T-cell (primary cell): Measurements from ENCODE around the gene XPNPEP2. TPM values are rescaled to one million over a fixed set of nuclear protein-coding genes. Genes with fewer than 3 reads are reported as not detected.

ENCODE experiments used
- ATAC-seq, 4 experiments: fragments of 200-7000 bp in 3 of 4; fragments of 150-1000 bp in 1 of 4; cut with Tn5 transposase; replicated peaks in 1 of 4; 1 replicate in 3 of 4; 2 replicates in 1 of 4; pipeline ENCODE4 v1.10.0; 2021; ENCODE audit warnings: moderate library complexity in 3 of 4, mild to moderate bottlenecking in 2 of 4, moderate number of reproducible peaks in 1 of 4
- CTCF ChIA-PET, 2 donors: fragments of 300-600 bp; sonication (Branson Sonifier 250); formaldehyde crosslinking; loops; one replicate each; lab custom pipeline; 2022; ENCODE audit warnings: antibody characterized with exemption in 2 of 2; lab: Charles Lee
- POLR2A ChIA-PET, 2 donors: fragments of 300-600 bp; sonication (Branson Sonifier 250); formaldehyde crosslinking; loops; one replicate each; lab custom pipeline; 2022; ENCODE audit warnings: antibody characterized with exemption in 2 of 2; lab: Charles Lee
- DNase-seq, 35 experiments: peaks; one replicate each; pipeline versions ENCODE4 v3.0.0 to v3.0.0-alpha.2; 2013 to 2023
- H3K27ac ChIP-seq: one replicate; pipeline ENCODE4 v1.5.1; 2013; ENCODE audit warnings: low read length
- H3K27me3 ChIP-seq, 2 experiments: replicated peaks in 1 of 2; 1 replicate in 1 of 2; 2 replicates in 1 of 2; pipeline versions ENCODE4 v1.6.1 to v1.7.0; 2013; ENCODE audit warnings: low read length in 1 of 2, mixed read lengths in 1 of 2; ENCODE audit not compliant: control insufficient read depth in 2 of 2, insufficient read depth in 2 of 2; ENCODE audit errors: extremely low read depth in 1 of 2
- H3K36me3 ChIP-seq, 2 donors: 1 replicate in 1 of 2; 2 replicates in 1 of 2; pipeline versions ENCODE4 v1.6.1 to v1.7.0; 2013; ENCODE audit warnings: low read length in 1 of 2; ENCODE audit not compliant: control insufficient read depth in 2 of 2, insufficient read depth in 1 of 2; ENCODE audit errors: extremely low read depth in 1 of 2
- H3K4me1 ChIP-seq, 2 experiments: 1 replicate in 1 of 2; 2 replicates in 1 of 2; pipeline versions ENCODE4 v1.6.1 to v1.7.0; 2013; ENCODE audit warnings: low read length in 2 of 2, mixed read lengths in 1 of 2; ENCODE audit not compliant: insufficient read depth in 2 of 2, control insufficient read depth in 1 of 2; ENCODE audit errors: extremely low read depth in 1 of 2
- H3K4me3 ChIP-seq, 2 donors: 1 replicate in 1 of 2; 2 replicates in 1 of 2; pipeline versions ENCODE4 v1.5.1 to v1.7.0; 2013; ENCODE audit warnings: mild to moderate bottlenecking in 2 of 2, low read length in 1 of 2, moderate library complexity in 1 of 2; ENCODE audit not compliant: control insufficient read depth in 1 of 2; ENCODE audit errors: extremely low read depth in 1 of 2
- H3K9me3 ChIP-seq: 2 replicates; pipeline ENCODE4 v1.7.0; 2013
- H3K27ac Mint-ChIP-seq, 2 donors: one replicate each; pipeline ENCODE4 v1.8.0; 2020 to 2021; ENCODE audit warnings: mild to moderate bottlenecking in 2 of 2, mixed read lengths in 2 of 2
- H3K27me3 Mint-ChIP-seq, 2 donors: one replicate each; pipeline ENCODE4 v1.8.0; 2021 to 2022; ENCODE audit warnings: mixed read lengths in 2 of 2
- H3K36me3 Mint-ChIP-seq: one replicate; pipeline ENCODE4 v1.8.0; 2021; ENCODE audit warnings: mixed read lengths
- H3K4me1 Mint-ChIP-seq, 3 donors: one replicate each; pipeline ENCODE4 v1.8.0; 2020 to 2022; ENCODE audit warnings: mixed read lengths in 3 of 3, mild to moderate bottlenecking in 1 of 3
- H3K4me3 Mint-ChIP-seq, 3 donors: one replicate each; pipeline ENCODE4 v1.8.0; 2020 to 2022; ENCODE audit warnings: mild to moderate bottlenecking in 3 of 3, mixed read lengths in 3 of 3, moderate library complexity in 3 of 3
- H3K9me3 Mint-ChIP-seq, 3 donors: one replicate each; pipeline ENCODE4 v1.8.0; 2020 to 2022; ENCODE audit warnings: mixed read lengths in 3 of 3
- WGBS: methylation state at CpG from one replicate; pipeline ENCODE4 v1.1.5; 2013; ENCODE audit warnings: missing lambda C conversion rate; ENCODE audit not compliant: insufficient coverage; 5-methylcytosine and 5-hydroxymethylcytosine counted together
- total RNA-seq, 35 experiments: library from RNA in 6 of 35; stranded (reverse) in 6 of 35; fragments of 120-200 nt in 1 of 35; gene quantifications; one replicate each; pipeline versions ENCODE4 v1.2.1 to v1.2.4 and lab custom pipeline; 2013 to 2026

The XPNPEP2 gene
- total RNA-seq, 5 donors from 2014 or later (not counting 1 experiment from before 2014, with no cell fraction given): 0.20 to 0.84 (median 0.37) TPM; not detected in 1

GRCh38 chrX:129781680-129782495 lies 43.1 kb downstream of the XPNPEP2 start:
- ChIA-PET POLR2A (interaction anchor here (0.5 to 1.6 kb wide), 6 partner anchors 10 to 128 kb away, joined by 3 to 7 read pairs (median 4); no protein-coding TSS in a partner anchor), CTCF (interaction anchor here (0.6 to 1.7 kb wide), 6 partner anchors 9 to 141 kb away, joined by 3 to 11 read pairs (median 6); no protein-coding TSS in a partner anchor)
- H3K27me3 Mint-ChIP-seq: no peaks in the 10 kb centered on the region
- Histone ChIP-seq H3K4me3 (peak overlapping the region; percentile 62 to 87), H3K27me3 (no peaks in the 10 kb centered on the region), H3K36me3 (peaks cover 0 to 42% of the 10 kb centered on the region in 2 donors), H3K9me3 (no peaks in the 10 kb centered on the region), H3K27ac (peak overlapping the region; percentile 74), H3K4me1 (peaks cover 26 to 71% of the 10 kb centered on the region in 2 experiments)
- peak in 1 of 35 experiments; percentile 44 for DNase-seq
- peaks cover 74 to 85% (median 74%) of the 10 kb centered on the region in 3 donors for H3K4me1 Mint-ChIP-seq
- WGBS: no CpG with 5 or more reads among the region's 10 CpGs
- peak overlapping the region; percentile 84 to 97 for H3K27ac Mint-ChIP-seq
- H3K36me3 Mint-ChIP-seq: peaks cover 22% of the 10 kb centered on the region
- H3K9me3 Mint-ChIP-seq: no peaks in the 10 kb centered on the region
- H3K4me3 Mint-ChIP-seq: peak overlapping the region; percentile 90 to 98 (median 94)
- peak in 1 of 4 experiments; percentile 5 for ATAC-seq

GRCh38 chrX:129782706-129783105 lies 43.9 kb downstream of the XPNPEP2 start:
- Mint-ChIP-seq H3K27me3 (no peaks in the 10 kb centered on the region), H3K4me1 (peaks cover 74 to 84% (median 75%) of the 10 kb centered on the region in 3 donors), H3K9me3 (no peaks in the 10 kb centered on the region), H3K36me3 (peaks cover 29% of the 10 kb centered on the region), H3K27ac (peak overlapping the region; percentile 84 to 97), H3K4me3 (peak overlapping the region; percentile 90 to 98 (median 94))
- ChIA-PET CTCF (interaction anchor here in 1 of 2 donors (0.6 kb wide), 1 partner anchor 58 kb away, joined by 3 read pairs; no protein-coding TSS in a partner anchor), POLR2A (interaction anchor here in 1 of 2 donors (0.5 to 1.6 kb wide), 2 partner anchors 27 to 129 kb away, joined by 3 to 5 read pairs; no protein-coding TSS in a partner anchor)
- Histone ChIP-seq H3K27me3 (no peaks in the 10 kb centered on the region), H3K4me1 (peaks cover 20 to 69% of the 10 kb centered on the region in 2 experiments), H3K4me3 (peak overlapping the region; percentile 62 to 87), H3K27ac (peak overlapping the region; percentile 74), H3K36me3 (peaks cover 0 to 49% of the 10 kb centered on the region in 2 donors), H3K9me3 (no peaks in the 10 kb centered on the region)
- no peak for ATAC-seq
- WGBS: no CpG with 5 or more reads among the region's 4 CpGs
- DNase-seq: no peak

DNA sequence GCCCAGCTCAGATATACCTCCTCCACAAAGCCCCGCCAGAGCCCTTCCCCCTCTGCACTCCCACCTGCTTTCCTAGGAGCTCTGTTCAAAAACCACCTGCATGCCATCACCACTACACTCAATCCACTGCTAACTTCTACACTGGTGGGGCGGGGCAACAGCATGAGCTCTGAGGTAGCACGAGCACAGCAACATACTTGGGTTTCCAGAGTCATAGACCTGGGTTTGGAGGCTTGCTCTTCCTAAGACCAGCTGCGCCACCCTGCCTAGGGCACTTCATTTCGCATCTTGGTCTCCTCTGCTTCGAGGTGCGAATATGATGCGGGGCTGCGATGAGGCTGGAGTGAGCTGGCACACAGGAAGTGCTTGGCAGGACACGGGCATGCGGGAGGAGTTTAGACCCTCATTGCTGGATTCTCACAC lies 44.5 kb downstream of the XPNPEP2 start:
- no peaks in the 10 kb centered on the region for H3K9me3 ChIP-seq
- H3K27ac ChIP-seq: peak overlapping the region; percentile 74
- CTCF ChIA-PET: interaction anchor here (0.6 to 1.0 kb wide), 3 partner anchors 9 to 59 kb away, joined by 3 read pairs; no protein-coding TSS in a partner anchor
- 0% methylated on average over 4 of the region's 11 CpGs for WGBS
- Mint-ChIP-seq H3K4me3 (peak overlapping the region; percentile 90 to 98 (median 94)), H3K36me3 (peaks cover 29% of the 10 kb centered on the region), H3K27ac (peak overlapping the region; percentile 84 to 88), H3K4me1 (peaks cover 69 to 79% (median 70%) of the 10 kb centered on the region in 3 donors), H3K9me3 (no peaks in the 10 kb centered on the region), H3K27me3 (no peaks in the 10 kb centered on the region)
- H3K36me3 ChIP-seq: peaks cover 0 to 55% of the 10 kb centered on the region in 2 donors
- ATAC-seq (no peak), DNase-seq (no peak)
- peaks cover 15 to 68% of the 10 kb centered on the region in 2 experiments for H3K4me1 ChIP-seq
- POLR2A ChIA-PET: interaction anchor here in 1 of 2 donors (1.1 kb wide), 1 partner anchor 15 kb away, joined by 5 read pairs; no protein-coding TSS in a partner anchor
- H3K27me3 ChIP-seq: no peaks in the 10 kb centered on the region
- peak overlapping the region; percentile 62 to 87 for H3K4me3 ChIP-seq

GRCh38 chrX:129784371-129784770 lies 45.6 kb downstream of the XPNPEP2 start:
- ATAC-seq: no peak
- H3K4me3 Mint-ChIP-seq: peak overlapping the region; percentile 90 to 98 (median 94)
- WGBS: no CpG with 5 or more reads among the region's 7 CpGs

DNA sequence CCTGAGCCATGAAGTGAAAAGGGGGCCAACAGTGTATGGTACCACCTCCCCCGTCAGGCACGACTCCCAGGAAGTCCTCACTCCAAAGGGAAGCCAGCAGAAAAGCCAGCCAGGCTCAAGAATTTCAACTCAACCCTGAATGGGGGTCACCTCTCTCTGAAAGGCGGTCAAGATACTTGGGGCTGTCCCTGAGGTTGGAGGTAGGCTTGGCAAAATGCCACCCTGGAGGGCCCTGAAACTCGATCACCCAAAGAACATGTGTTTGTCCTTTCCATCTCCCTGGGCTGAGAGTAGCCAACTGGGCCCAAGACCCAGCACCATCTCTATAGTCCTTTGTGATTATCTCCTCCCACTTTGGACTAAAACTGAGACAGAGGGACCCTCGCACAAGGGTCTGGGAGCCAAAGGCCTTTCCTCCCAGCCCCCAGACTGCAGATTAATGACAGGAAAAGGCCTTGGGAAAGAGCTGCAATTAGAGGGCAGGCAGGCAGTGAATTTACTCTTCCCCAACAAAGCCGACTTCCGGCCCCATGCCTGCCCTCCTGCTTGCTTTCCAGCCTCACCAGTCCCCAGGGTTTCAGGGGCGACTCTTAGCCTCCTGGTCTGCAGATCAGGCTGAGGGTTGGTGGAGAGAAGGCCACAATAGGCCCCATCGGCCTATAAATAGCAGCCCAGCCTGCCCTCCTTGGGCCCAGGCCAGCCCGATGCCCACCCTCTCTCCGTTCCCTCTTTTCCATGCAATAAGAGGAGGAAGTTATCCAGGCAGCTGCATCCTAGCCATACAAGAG lies 46.6 kb downstream of the XPNPEP2 start:
- H3K27ac ChIP-seq: peak overlapping the region; percentile 49
- Mint-ChIP-seq H3K9me3 (no peaks in the 10 kb centered on the region), H3K27ac (peak overlapping the region; percentile 86 to 92), H3K36me3 (peaks cover 32% of the 10 kb centered on the region), H3K4me1 (peaks cover 62 to 67% (median 67%) of the 10 kb centered on the region in 3 donors), H3K4me3 (peak overlapping the region; percentile 63 to 98 (median 68)), H3K27me3 (no peaks in the 10 kb centered on the region)
- WGBS: 45% methylated on average over 2 of the region's 11 CpGs
- ChIA-PET CTCF (no interaction called here), POLR2A (no interaction called here)
- H3K4me1 ChIP-seq: peaks cover 10 to 70% of the 10 kb centered on the region in 2 experiments
- no peaks in the 10 kb centered on the region for H3K27me3 ChIP-seq
- H3K4me3 ChIP-seq: peak overlapping the region; percentile 26 to 27
- H3K9me3 ChIP-seq: no peaks in the 10 kb centered on the region
- ATAC-seq: no peak
- DNase-seq: no peak
- H3K36me3 ChIP-seq: peaks cover 0 to 69% of the 10 kb centered on the region in 2 donors

More at GRCh38 chrX:129784371-129784770, 45.6 kb downstream of the XPNPEP2 start:
- ChIA-PET CTCF (interaction anchor here in 1 of 2 donors (0.6 kb wide), 1 partner anchor 50 kb away, joined by 7 read pairs; no protein-coding TSS in a partner anchor), POLR2A (interaction anchor here in 1 of 2 donors (1.1 kb wide), 1 partner anchor 14 kb away, joined by 5 read pairs; no protein-coding TSS in a partner anchor)
- Mint-ChIP-seq H3K9me3 (no peaks in the 10 kb centered on the region), H3K27ac (peak overlapping the region; percentile 84 to 88), H3K27me3 (no peaks in the 10 kb centered on the region), H3K4me1 (peaks cover 62 to 76% (median 67%) of the 10 kb centered on the region in 3 donors), H3K36me3 (peaks cover 29% of the 10 kb centered on the region)
- Histone ChIP-seq H3K4me1 (peaks cover 13 to 69% of the 10 kb centered on the region in 2 experiments), H3K9me3 (no peaks in the 10 kb centered on the region), H3K27me3 (no peaks in the 10 kb centered on the region), H3K4me3 (peak overlapping the region; percentile 62 to 87), H3K27ac (peak overlapping the region; percentile 52), H3K36me3 (peaks cover 0 to 60% of the 10 kb centered on the region in 2 donors)
- no peak for DNase-seq
